GM21390 (cell line): ENCODE measurements around the gene GLRX3.

Experiments
- ATAC-seq: cut with Tn5 transposase; IDR thresholded peaks from one replicate; pipeline ENCODE4 v1.9.1; 2021; ENCODE audit not compliant: unreplicated experiment

The GLRX3 gene

GRCh38 chr10:130203626-130204025, 67.4 kb downstream of the GLRX3 start:
- ATAC-seq, result no peak

GRCh38 chr10:130206216-130206737, 70.1 kb downstream of the GLRX3 start:
- no peak for ATAC-seq

GRCh38 chr10:130207205-130207604, 71.0 kb downstream of the GLRX3 start:
- ATAC-seq, result no peak

- no peak for ATAC-seq
These were observed 72.6 kb downstream of the GLRX3 start for GRCh38 chr10:130208807-130209206.

- ATAC-seq, result no peak
These were observed 76.6 kb downstream of the GLRX3 start for GRCh38 chr10:130212746-130213145.

- ATAC-seq, result no peak
These were observed 77.3 kb downstream of the GLRX3 start for GRCh38 chr10:130213286-130214080.

GRCh38 chr10:130214431-130214830, 78.2 kb downstream of the GLRX3 start:
- no peak for ATAC-seq

- no peak for ATAC-seq
These were observed 79.2 kb downstream of the GLRX3 start for GRCh38 chr10:130215151-130215930.

GRCh38 chr10:130215931-130216231, 79.7 kb downstream of the GLRX3 start:
- no peak for ATAC-seq

GRCh38 chr10:130218181-130218641, 82.0 kb downstream of the GLRX3 start:
- ATAC-seq, result no peak

- ATAC-seq, result no peak
These were observed 82.7 kb downstream of the GLRX3 start for GRCh38 chr10:130218936-130219335.

GRCh38 chr10:130220251-130221185, 84.3 kb downstream of the GLRX3 start:
- no peak for ATAC-seq

- no peak for ATAC-seq
These were observed 85.5 kb downstream of the GLRX3 start for GRCh38 chr10:130221456-130222375.

GRCh38 chr10:130222381-130222780, 86.2 kb downstream of the GLRX3 start:
- no peak for ATAC-seq

- ATAC-seq, result no peak
These were observed 88.0 kb downstream of the GLRX3 start for GRCh38 chr10:130224228-130224627.

- no peak for ATAC-seq
These were observed 89.8 kb downstream of the GLRX3 start for GRCh38 chr10:130226012-130226411.

- ATAC-seq, result no peak
These were observed 91.7 kb downstream of the GLRX3 start for GRCh38 chr10:130227883-130228282.
